HG03342 (cell line): ENCODE data around the gene EPHA8.

Experiments used
- ATAC-seq: cut with Tn5 transposase; IDR thresholded peaks from one replicate; pipeline ENCODE4 v1.9.1; 2021; ENCODE audit warnings: mild to moderate bottlenecking, moderate library complexity; ENCODE audit not compliant: unreplicated experiment

EPHA8 gene

GRCh38 chr1:22562584-22563583, at the start of gene EPHA8:
Gene EPHA8 (plus strand): TSS chr1:22563489. CDS start chr1:22563636, 147 bp downstream.
- ATAC-seq, result no peak

- ATAC-seq, result no peak
These were observed 46.2 kb upstream of the EPHA8 start for GRCh38 chr1:22516906-22517571.

- no peak for ATAC-seq
These were observed 45.3 kb upstream of the EPHA8 start for GRCh38 chr1:22517956-22518355.

- ATAC-seq, result no peak
These were observed 44.9 kb upstream of the EPHA8 start for GRCh38 chr1:22518379-22518778.

GRCh38 chr1:22520871-22521270, 42.4 kb upstream of the EPHA8 start:
- no peak for ATAC-seq

GRCh38 chr1:22521692-22522091, 41.6 kb upstream of the EPHA8 start:
- no peak for ATAC-seq

- ATAC-seq, result no peak
These were observed 41.0 kb upstream of the EPHA8 start for GRCh38 chr1:22522221-22522743.

GRCh38 chr1:22524481-22524880, 38.8 kb upstream of the EPHA8 start:
- no peak for ATAC-seq

GRCh38 chr1:22525211-22525610, 38.1 kb upstream of the EPHA8 start:
- ATAC-seq, result no peak

GRCh38 chr1:22525646-22526045, 37.6 kb upstream of the EPHA8 start:
- ATAC-seq, result no peak

GRCh38 chr1:22526098-22526497, 37.2 kb upstream of the EPHA8 start:
- ATAC-seq, result no peak

GRCh38 chr1:22526677-22527076, 36.6 kb upstream of the EPHA8 start:
- ATAC-seq, result no peak

GRCh38 chr1:22527122-22527521, 36.2 kb upstream of the EPHA8 start:
- no peak for ATAC-seq

- no peak for ATAC-seq
These were observed 35.6 kb upstream of the EPHA8 start for GRCh38 chr1:22527555-22528296.

- ATAC-seq, result no peak
These were observed 34.8 kb upstream of the EPHA8 start for GRCh38 chr1:22528451-22528850.

- no peak for ATAC-seq
These were observed 33.2 kb upstream of the EPHA8 start for GRCh38 chr1:22529901-22530621.

- ATAC-seq, result no peak
These were observed 32.6 kb upstream of the EPHA8 start for GRCh38 chr1:22530715-22531114.

- no peak for ATAC-seq
These were observed 32.0 kb upstream of the EPHA8 start for GRCh38 chr1:22531251-22531650.

GRCh38 chr1:22533244-22533895, 29.9 kb upstream of the EPHA8 start:
- ATAC-seq, result no peak

GRCh38 chr1:22534951-22535350, 28.3 kb upstream of the EPHA8 start:
- ATAC-seq, result no peak
